HG03159 (cell line): ENCODE results near the gene SMIM9.
A peak's percentile ranks its signal among the peaks of the same experiment; 100 is the strongest.
"Not testable (repeated sequence)": the region's sequence is repeated elsewhere in the genome, so short reads cannot be mapped to it uniquely, and the experiment has no call there.

Experiments used
- ATAC-seq: cut with Tn5 transposase; IDR thresholded peaks from one replicate; pipeline ENCODE4 v1.9.1; 2021; ENCODE audit warnings: mild to moderate bottlenecking, moderate library complexity; ENCODE audit not compliant: unreplicated experiment

SMIM9 gene

GRCh38 chrX:154834562-154834961 is at the start of gene SMIM9:
Gene SMIM9, minus strand, starts transcription at chrX:154834662. Its CDS starts 3,806 bp downstream, at chrX:154830856.
- ATAC-seq, result no peak

- ATAC-seq, result not testable (repeated sequence)
These were observed 49.6 kb upstream of the SMIM9 start for GRCh38 chrX:154884069-154884468.

GRCh38 chrX:154873329-154873728 is 38.9 kb upstream of the SMIM9 start:
- ATAC-seq, result no peak

- ATAC-seq, result not testable (repeated sequence)
These were observed 34.1 kb upstream of the SMIM9 start for GRCh38 chrX:154868522-154868921.

GRCh38 chrX:154855256-154855655 is 20.8 kb upstream of the SMIM9 start:
- ATAC-seq, result no peak

GRCh38 chrX:154850957-154851611 is 16.6 kb upstream of the SMIM9 start:
- ATAC-seq, result no peak

GRCh38 chrX:154840856-154841255 is 6.4 kb upstream of the SMIM9 start:
- ATAC-seq, result no peak

GRCh38 chrX:154836163-154836562 is 1.7 kb upstream of the SMIM9 start:
- ATAC-seq, result no peak

- ATAC-seq, result no peak
These were observed 652 bp downstream of the SMIM9 start for GRCh38 chrX:154833746-154834274.

GRCh38 chrX:154829926-154830442 is 4.5 kb downstream of the SMIM9 start:
- ATAC-seq, result no peak

GRCh38 chrX:154829134-154829533 is 5.3 kb downstream of the SMIM9 start:
- ATAC-seq, result no peak

- ATAC-seq, result no peak
These were observed 6.5 kb downstream of the SMIM9 start for GRCh38 chrX:154828016-154828408.

GRCh38 chrX:154827194-154828015 is 7.1 kb downstream of the SMIM9 start:
- ATAC-seq, result peak; percentile 90

- ATAC-seq, result not testable (repeated sequence)
These were observed 8.9 kb downstream of the SMIM9 start for GRCh38 chrX:154825586-154825985.

GRCh38 chrX:154824638-154825037 is 9.8 kb downstream of the SMIM9 start:
- ATAC-seq, result no peak

GRCh38 chrX:154822029-154822428 is 12.4 kb downstream of the SMIM9 start:
- ATAC-seq, result no peak

GRCh38 chrX:154821523-154821922 is 12.9 kb downstream of the SMIM9 start:
- no peak for ATAC-seq

- ATAC-seq, result peak; percentile 75
These were observed 14.6 kb downstream of the SMIM9 start for GRCh38 chrX:154819771-154820341.

GRCh38 chrX:154818916-154819770 is 15.3 kb downstream of the SMIM9 start:
- peak; percentile 18 for ATAC-seq

- ATAC-seq, result not testable (repeated sequence)
These were observed 17.3 kb downstream of the SMIM9 start for GRCh38 chrX:154817048-154817618.
